Mucosa of descending colon (tissue), 3 donors: ENCODE results near the gene RILP. TPM values are rescaled to one million over a fixed set of nuclear protein-coding genes. Genes with fewer than 3 reads are reported as not detected.
"Not testable (repeated sequence)": the region's sequence is repeated elsewhere in the genome, so short reads cannot be mapped to it uniquely, and the experiment has no call there.

Experiments used
- ATAC-seq: fragments of 200-7000 bp; cut with Tn5 transposase; one replicate; pipeline ENCODE4 v1.9.1; 2020; ENCODE audit warnings: mild to moderate bottlenecking, moderate library complexity
- DNase-seq, 3 donors: peaks; one replicate each; pipeline ENCODE4 v3.0.0-alpha.2; 2020
- H3K36me3 ChIP-seq: fragments of 200-600 bp; one replicate; pipeline ENCODE4 v1.8.0; 2021; ENCODE audit warnings: low read depth, mild to moderate bottlenecking
- H3K4me1 ChIP-seq: fragments of 200-600 bp; one replicate; pipeline ENCODE4 v1.8.0; 2021; ENCODE audit warnings: low read depth, mild to moderate bottlenecking
- H3K4me3 ChIP-seq: fragments of 200-600 bp; one replicate; pipeline ENCODE4 v1.8.0; 2021; ENCODE audit warnings: mild to moderate bottlenecking
- H3K9me3 ChIP-seq: fragments of 200-600 bp; one replicate; pipeline ENCODE4 v1.8.0; 2021; ENCODE audit warnings: mild to moderate bottlenecking
- intact Hi-C, 2 donors: fragments of 100-400 bp; cut with DNase I in 1 of 2; cut with micrococcal nuclease in 1 of 2; formaldehyde crosslinking; loops; one replicate each; pipeline versions ENCODE4 v1.11.0 to v1.11.1; 2022; cut with DNase I, micrococcal nuclease
- long read RNA-seq, 2 donors: library from polyadenylated mRNA; unstranded; transcript quantifications; one replicate each; pipeline ENCODE4 v2.0.0, GENCODE V29; 2019 to 2021
- total RNA-seq, 3 donors: library from RNA; stranded (reverse); fragmentation: NEBNext Ultra II Directional in 2 of 3; extraction: Animal tissue kit (Norgen Biotek cat#: 25700) in 2 of 3; gene quantifications; one replicate each; pipeline versions ENCODE4 v1.2.1 to v1.2.4, GENCODE V29; 2021 to 2023
- TF ChIP-seq, protein P1 (sequence below): fragments of 200-600 bp; IDR thresholded peaks from one replicate; pipeline ENCODE4 v1.8.0; 2022; ENCODE audit warnings: antibody characterized with exemption, mild to moderate bottlenecking
- donor health status: DM: no; HTN: no; CAD: no; lungs with moderate emphysema.
- donor health status: DM: no; HTN: no; CAD: no.
- donor health status: DM: no; HTN: yes; CAD: no.

The RILP gene
- total RNA-seq: 10 to 100 TPM; 33.3 to 71.6 (median 41.0) TPM
- long read RNA-seq, donor 1, transcript RILP-201 (8 exons, 1,771 nt): major isoform, 54 of 71 reads
- long read RNA-seq, donor 1, partial matches to known transcripts: 3 of 71 reads
- long read RNA-seq, donor 1, other reads (novel, unspliced or antisense): 12 of 71 reads
- long read RNA-seq, donor 2, partial matches to known transcripts: 1 of 4 reads
- long read RNA-seq, donor 2, other reads (novel, unspliced or antisense): 2 of 4 reads

GRCh38 chr17:1649844-1650501 lies at the start of gene RILP:
RILP (minus strand) TSS chr17:1649866; CDS start chr17:1649804, 62 bp downstream.
- Histone ChIP-seq H3K36me3 (peaks cover 23% of the 10 kb centered on the region), H3K4me1 (peaks cover 31% of the 10 kb centered on the region), H3K4me3 (peak within 1 kb of the TSS; percentile 93), H3K9me3 (no peaks in the 10 kb centered on the region)
- peak; percentile 89 to 94 (median 93) for DNase-seq
- TF ChIP-seq, protein P1, sequence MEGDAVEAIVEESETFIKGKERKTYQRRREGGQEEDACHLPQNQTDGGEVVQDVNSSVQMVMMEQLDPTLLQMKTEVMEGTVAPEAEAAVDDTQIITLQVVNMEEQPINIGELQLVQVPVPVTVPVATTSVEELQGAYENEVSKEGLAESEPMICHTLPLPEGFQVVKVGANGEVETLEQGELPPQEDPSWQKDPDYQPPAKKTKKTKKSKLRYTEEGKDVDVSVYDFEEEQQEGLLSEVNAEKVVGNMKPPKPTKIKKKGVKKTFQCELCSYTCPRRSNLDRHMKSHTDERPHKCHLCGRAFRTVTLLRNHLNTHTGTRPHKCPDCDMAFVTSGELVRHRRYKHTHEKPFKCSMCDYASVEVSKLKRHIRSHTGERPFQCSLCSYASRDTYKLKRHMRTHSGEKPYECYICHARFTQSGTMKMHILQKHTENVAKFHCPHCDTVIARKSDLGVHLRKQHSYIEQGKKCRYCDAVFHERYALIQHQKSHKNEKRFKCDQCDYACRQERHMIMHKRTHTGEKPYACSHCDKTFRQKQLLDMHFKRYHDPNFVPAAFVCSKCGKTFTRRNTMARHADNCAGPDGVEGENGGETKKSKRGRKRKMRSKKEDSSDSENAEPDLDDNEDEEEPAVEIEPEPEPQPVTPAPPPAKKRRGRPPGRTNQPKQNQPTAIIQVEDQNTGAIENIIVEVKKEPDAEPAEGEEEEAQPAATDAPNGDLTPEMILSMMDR: no peak
- intact Hi-C loops: no loop called here
- ATAC-seq: peak; percentile 76

DNA sequence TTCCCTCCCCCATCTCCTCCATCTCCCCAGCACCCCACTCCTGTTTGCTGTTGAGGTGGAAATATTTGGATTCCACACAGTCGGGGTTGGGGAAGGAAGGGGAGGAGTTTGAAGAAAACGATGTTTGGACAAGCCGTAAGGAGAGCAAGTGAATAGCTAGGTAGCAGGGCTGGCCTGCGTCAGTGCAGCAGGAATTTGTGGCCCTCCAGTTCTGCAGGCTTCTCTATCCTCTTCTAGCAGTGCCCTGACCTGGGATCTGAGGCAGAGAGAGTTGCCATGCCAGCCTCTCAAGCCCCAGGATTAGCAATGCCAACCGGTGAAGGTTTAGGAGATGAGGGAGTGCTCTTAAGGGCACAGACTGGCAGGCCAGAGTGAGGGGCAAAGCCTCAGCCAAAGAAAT lies 48.0 kb upstream of the RILP start:
- no peaks in the 10 kb centered on the region for H3K9me3 ChIP-seq
- no peak for ATAC-seq
- H3K4me1 ChIP-seq: no peaks in the 10 kb centered on the region
- H3K4me3 ChIP-seq: no peak overlapping the region
- TF ChIP-seq, protein P1: no peak
- no peaks in the 10 kb centered on the region for H3K36me3 ChIP-seq
- intact Hi-C loops: no loop called here
- no peak for DNase-seq

- no peak overlapping the region for H3K4me3 ChIP-seq
- intact Hi-C loops: no loop called here
- ATAC-seq: no peak
- no peaks in the 10 kb centered on the region for H3K36me3 ChIP-seq
- DNase-seq: no peak
- TF ChIP-seq, protein P1: no peak
- no peaks in the 10 kb centered on the region for H3K4me1 ChIP-seq
- H3K9me3 ChIP-seq: no peaks in the 10 kb centered on the region
Observed at GRCh38 chr17:1695365-1695764, 45.7 kb upstream of the RILP start.

DNA sequence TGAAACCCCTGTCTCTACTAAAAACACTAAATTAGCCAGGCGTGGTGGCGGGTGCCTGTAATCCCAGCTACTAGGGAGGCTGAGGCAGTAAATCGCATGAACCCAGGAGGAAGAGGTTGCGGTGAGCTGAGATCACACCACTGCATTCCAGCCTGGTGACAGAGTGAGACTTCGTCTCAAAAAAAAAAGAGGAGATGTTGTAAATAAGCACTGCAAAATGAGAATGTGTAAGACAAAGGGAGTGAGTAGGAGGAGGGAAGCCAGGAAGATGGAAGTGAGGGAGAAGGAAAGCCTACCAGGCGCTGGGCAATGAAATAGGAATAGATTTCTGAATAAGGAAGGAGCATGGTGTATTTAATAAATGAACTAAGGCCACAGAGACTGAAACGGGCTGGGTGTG lies 43.7 kb upstream of the RILP start:
- intact Hi-C loops: no loop called here
- no peak for ATAC-seq
- H3K9me3 ChIP-seq: no peaks in the 10 kb centered on the region
- no peaks in the 10 kb centered on the region for H3K36me3 ChIP-seq
- DNase-seq: no peak
- H3K4me1 ChIP-seq: no peaks in the 10 kb centered on the region
- TF ChIP-seq, protein P1: no peak
- no peak overlapping the region for H3K4me3 ChIP-seq

GRCh38 chr17:1690544-1691221 lies 41.0 kb upstream of the RILP start:
- TF ChIP-seq, protein P1: no peak
- DNase-seq (no peak), ATAC-seq (no peak)
- H3K9me3 ChIP-seq: no peaks in the 10 kb centered on the region
- H3K4me3 ChIP-seq: no peak overlapping the region
- intact Hi-C loops: no loop called here
- H3K36me3 ChIP-seq: no peaks in the 10 kb centered on the region
- no peaks in the 10 kb centered on the region for H3K4me1 ChIP-seq

GRCh38 chr17:1688405-1688804 lies 38.7 kb upstream of the RILP start:
- H3K4me1 ChIP-seq, H3K9me3 ChIP-seq, intact Hi-C loops, H3K4me3 ChIP-seq, H3K36me3 ChIP-seq, DNase-seq, ATAC-seq: not testable (repeated sequence)
